HCT116 (cell line): ENCODE data around the gene NUCB1.
A peak's percentile ranks its signal among the peaks of the same experiment; 100 is the strongest.

Experiments used
- JUND ChIP-seq: IDR thresholded peaks from 2 replicates; pipeline ENCODE4 v1.6.1; 2012
- POLR2A ChIP-seq: IDR thresholded peaks from 2 replicates; pipeline ENCODE4 v1.7.0; 2011; ENCODE audit warnings: borderline replicate concordance; ENCODE audit not compliant: insufficient read depth, insufficient read length; ENCODE audit errors: extremely low read depth
- POLR2AphosphoS5 ChIP-seq: IDR thresholded peaks from 2 replicates; pipeline ENCODE4 v1.6.1; 2011; ENCODE audit warnings: mild to moderate bottlenecking, low read depth, low read length, moderate library complexity
- SIN3A ChIP-seq: IDR thresholded peaks from 2 replicates; pipeline ENCODE4 v1.6.1; 2012; ENCODE audit warnings: low read depth
- SP1 ChIP-seq: IDR thresholded peaks from 2 replicates; pipeline ENCODE4 v1.6.1; 2012; ENCODE audit warnings: low read depth
- YY1 ChIP-seq: IDR thresholded peaks from 2 replicates; pipeline ENCODE4 v1.6.1; 2011; ENCODE audit warnings: low read length, low read depth, moderate library complexity, mild to moderate bottlenecking; ENCODE audit not compliant: insufficient replicate concordance; ENCODE audit errors: extremely low read depth
- TF ChIP-seq, protein P1 (sequence below), 3 experiments: fragments of 200-600 bp in 1 of 3; sonication (generic) in 1 of 3; IDR thresholded peaks in 2 of 3; conservative IDR thresholded peaks in 1 of 3; 2 replicates each; pipeline ENCODE4 v1.5.1; 2012 to 2017; ENCODE audit warnings: low read depth in 2 of 3, low read length in 2 of 3, antibody characterized with exemption in 1 of 3, borderline replicate concordance in 1 of 3, control low read depth in 1 of 3, mild to moderate bottlenecking in 1 of 3, mixed read lengths in 1 of 3, mixed run types in 1 of 3, moderate library complexity in 1 of 3; ENCODE audit not compliant: insufficient read depth in 1 of 3

DNA sequence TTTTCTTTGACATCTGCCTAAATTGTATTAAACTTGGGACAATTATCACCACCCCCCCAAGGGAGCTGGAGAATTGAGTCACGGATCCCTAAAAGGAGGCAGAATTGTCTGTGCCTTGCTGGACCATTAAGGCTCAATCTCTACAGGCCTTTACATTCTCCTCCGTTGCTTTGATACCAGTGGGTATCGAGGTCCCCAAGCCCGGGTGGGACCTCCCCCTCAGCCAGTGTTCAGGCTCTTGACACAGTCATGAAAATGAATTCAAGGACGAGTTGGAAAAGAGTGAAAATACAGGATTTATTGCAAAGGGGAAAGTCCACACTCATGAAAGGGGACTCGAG, 22.3 kb upstream of the NUCB1 start:
- TF ChIP-seq, protein P1, sequence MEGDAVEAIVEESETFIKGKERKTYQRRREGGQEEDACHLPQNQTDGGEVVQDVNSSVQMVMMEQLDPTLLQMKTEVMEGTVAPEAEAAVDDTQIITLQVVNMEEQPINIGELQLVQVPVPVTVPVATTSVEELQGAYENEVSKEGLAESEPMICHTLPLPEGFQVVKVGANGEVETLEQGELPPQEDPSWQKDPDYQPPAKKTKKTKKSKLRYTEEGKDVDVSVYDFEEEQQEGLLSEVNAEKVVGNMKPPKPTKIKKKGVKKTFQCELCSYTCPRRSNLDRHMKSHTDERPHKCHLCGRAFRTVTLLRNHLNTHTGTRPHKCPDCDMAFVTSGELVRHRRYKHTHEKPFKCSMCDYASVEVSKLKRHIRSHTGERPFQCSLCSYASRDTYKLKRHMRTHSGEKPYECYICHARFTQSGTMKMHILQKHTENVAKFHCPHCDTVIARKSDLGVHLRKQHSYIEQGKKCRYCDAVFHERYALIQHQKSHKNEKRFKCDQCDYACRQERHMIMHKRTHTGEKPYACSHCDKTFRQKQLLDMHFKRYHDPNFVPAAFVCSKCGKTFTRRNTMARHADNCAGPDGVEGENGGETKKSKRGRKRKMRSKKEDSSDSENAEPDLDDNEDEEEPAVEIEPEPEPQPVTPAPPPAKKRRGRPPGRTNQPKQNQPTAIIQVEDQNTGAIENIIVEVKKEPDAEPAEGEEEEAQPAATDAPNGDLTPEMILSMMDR (IDR thresholded peaks at IDR 0.05 in 2 of 3, conservative IDR thresholded peaks at IDR 0.05 in 1 of 3; ENCODE audit: borderline replicate concordance in 1 of 3, insufficient read depth in 1 of 3, low read depth in 2 of 3, low read length in 2 of 3) = no peak
- TF ChIP-seq POLR2A = no peak
- TF ChIP-seq POLR2AphosphoS5 = 0 out of 2 replicates have a peak, but pooled peaks have one; percentile 11
- no peak for TF ChIP-seq SIN3A
- no peak for TF ChIP-seq YY1
- TF ChIP-seq SP1 = no peak
- no peak for TF ChIP-seq JUND
